Panc1 (cell line): ENCODE results near the gene KCNAB3. TPM values are rescaled to one million over a fixed set of nuclear protein-coding genes. Genes with fewer than 3 reads are reported as not detected.
A peak's percentile ranks its signal among the peaks of the same experiment; 100 is the strongest.

Experiments used
- ATAC-seq: fragments of 200-7000 bp; cut with Tn5 transposase; 2 replicates; pipeline ENCODE4 v1.9.1; 2020; ENCODE audit warnings: mild to moderate bottlenecking, moderate library complexity
- BruUV-seq: library from RNA; stranded (reverse); fragments of 400-500 nt; replicated peaks from 2 replicates; lab custom pipeline; 2021; lab: Mats Ljungman, UMichigan
- CTCF ChIA-PET: fragments of 300-600 bp; sonication (Branson Sonifier 250); formaldehyde crosslinking; loops from one replicate; lab custom pipeline; 2022; ENCODE audit warnings: antibody characterized with exemption; lab: Charles Lee
- POLR2A ChIA-PET: fragments of 300-600 bp; sonication (Branson Sonifier 250); formaldehyde crosslinking; loops from one replicate; lab custom pipeline; 2022; ENCODE audit warnings: antibody characterized with exemption; lab: Charles Lee
- DNase-seq: peaks from one replicate; pipeline ENCODE4 v3.0.0-alpha.2; 2010; ENCODE audit warnings: low read depth, low spot score
- H3K27ac ChIP-seq: 2 replicates; pipeline ENCODE4 v1.5.1; 2011; ENCODE audit warnings: mild to moderate bottlenecking, low read length, inconsistent platforms
- H3K27me3 ChIP-seq: fragments of 200-500 bp; sonication (Bioruptor generic); 2 replicates; pipeline ENCODE4 v1.6.0; 2014; ENCODE audit warnings: low read length, inconsistent platforms; ENCODE audit not compliant: control insufficient read depth, insufficient read depth
- H3K36me3 ChIP-seq: fragments of 200-500 bp; sonication (Bioruptor generic); 2 replicates; pipeline ENCODE4 v1.5.1; 2014; ENCODE audit warnings: inconsistent platforms, mild to moderate bottlenecking, low read length, moderate library complexity; ENCODE audit not compliant: control insufficient read depth, insufficient read depth
- H3K4me1 ChIP-seq: 2 replicates; pipeline ENCODE4 v1.5.1; 2011; ENCODE audit warnings: inconsistent platforms, mild to moderate bottlenecking, low read length, moderate library complexity; ENCODE audit not compliant: control insufficient read depth, insufficient read depth
- H3K4me3 ChIP-seq, 2 experiments: 2 replicates each; pipeline ENCODE4 v1.5.1; 2011 to 2012; ENCODE audit warnings: low read depth in 2 of 2, low read length in 2 of 2, mild to moderate bottlenecking in 2 of 2, inconsistent platforms in 1 of 2, moderate library complexity in 1 of 2
- H3K9me3 ChIP-seq: fragments of 200-500 bp; sonication (Bioruptor generic); 2 replicates; pipeline ENCODE4 v1.5.1; 2014; ENCODE audit warnings: low read depth, mild to moderate bottlenecking, inconsistent platforms, low read length, moderate library complexity; ENCODE audit not compliant: control insufficient read depth, insufficient read depth
- POLR2AphosphoS5 ChIP-seq: IDR thresholded peaks from 2 replicates; pipeline ENCODE4 v1.6.1; 2012; ENCODE audit warnings: mild to moderate bottlenecking, low read depth, low read length, moderate library complexity
- SIN3A ChIP-seq: IDR thresholded peaks from 2 replicates; pipeline ENCODE4 v1.6.1; 2012; ENCODE audit warnings: low read depth, mild to moderate bottlenecking, low read length, moderate library complexity, borderline replicate concordance; ENCODE audit not compliant: insufficient read depth
- TCF7L2 ChIP-seq: IDR thresholded peaks from 2 replicates; pipeline ENCODE4 v1.6.1; 2011; ENCODE audit warnings: mild to moderate bottlenecking, low read depth, low read length, inconsistent platforms
- in situ Hi-C: cut with HindIII; loops from 2 replicates; pipeline ENCODE4 v1.10.0; 2016; ENCODE audit warnings: low sequenced_read_pairs, low pct_unique_long_range_greater_than_20kb
- intact Hi-C: fragments of 100-400 bp; cut with micrococcal nuclease; formaldehyde crosslinking; loops from one replicate; pipeline ENCODE4 v1.10.0; 2022; ENCODE audit not compliant: unreplicated experiment
- total RNA-seq: library from RNA; stranded (reverse); gene quantifications from one replicate; pipeline ENCODE4 v1.2.1, GENCODE V29; 2021; ENCODE audit not compliant: unreplicated experiment
- TF ChIP-seq, protein P1 (sequence below): fragments of 450-650 bp; IDR thresholded peaks from 2 replicates; pipeline ENCODE4 v1.5.1; 2017; ENCODE audit warnings: mild to moderate bottlenecking
- TF ChIP-seq, protein P2 (sequence below), 2 experiments: IDR thresholded peaks; 2 replicates each; pipeline ENCODE4 v1.6.1; 2011 to 2012; ENCODE audit warnings: low read depth in 2 of 2, control low read depth in 1 of 2, low read length in 1 of 2, mild to moderate bottlenecking in 1 of 2, moderate library complexity in 1 of 2; ENCODE audit not compliant: insufficient read depth in 1 of 2

The KCNAB3 gene
- total RNA-seq, 1 experiment from 2014 or later, result 3.5 TPM

DNA sequence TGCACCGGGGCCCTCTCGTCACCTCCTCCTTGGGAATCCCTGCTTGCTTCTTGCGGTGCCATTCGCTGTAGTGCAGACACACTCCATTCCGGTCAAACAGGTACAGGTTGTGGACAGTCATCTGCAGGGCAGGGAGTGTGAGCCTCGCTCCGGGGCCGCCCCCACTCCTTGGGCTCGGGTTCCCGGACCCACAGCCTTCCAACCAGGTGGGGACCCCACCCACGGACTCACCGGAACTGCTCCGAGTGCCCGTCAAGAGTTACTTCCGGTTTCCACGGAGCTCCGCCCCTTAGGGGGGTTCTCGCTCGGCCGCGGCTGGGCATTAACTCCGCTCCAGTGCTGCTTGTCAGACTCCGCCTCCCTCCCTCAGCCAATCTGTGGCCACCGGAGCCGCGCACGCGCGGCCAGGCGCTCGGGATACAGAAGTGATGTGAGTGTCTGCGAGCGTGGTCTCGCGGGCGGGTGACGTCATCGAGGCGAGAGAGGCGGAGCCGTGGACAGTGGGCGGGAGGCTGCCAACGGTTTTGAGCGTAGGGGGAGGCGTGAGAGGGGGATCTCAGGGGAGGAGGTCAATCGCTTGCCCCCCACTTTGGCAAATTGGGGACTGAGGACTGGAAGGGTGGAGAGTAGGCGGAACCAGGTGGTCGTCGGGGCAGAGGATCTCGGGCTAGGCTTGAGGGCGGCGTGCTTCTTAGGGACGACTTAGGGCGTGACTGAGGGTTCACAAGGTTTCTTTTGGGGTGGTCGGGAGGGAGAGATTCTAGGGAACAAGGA, 2.2 kb upstream of the KCNAB3 start, which contains the start of the genes CNTROB and TRAPPC1:
Gene CNTROB (plus strand): TSS at position 498 of the 774 bp plus-strand sequence. CDS start 874 bp downstream, outside the sequence.
Gene TRAPPC1 (minus strand): TSS at position 238 of the 774 bp plus-strand sequence. CDS start 117 bp downstream, at position 121.
- H3K27me3 ChIP-seq, result no peaks in the 10 kb centered on the region
- H3K4me1 ChIP-seq, result peaks cover 6% of the 10 kb centered on the region
- peak within 1 kb of the TSS; percentile 98 for H3K27ac ChIP-seq
- no peaks in the 10 kb centered on the region for H3K9me3 ChIP-seq
- intact Hi-C loops, result loop anchor here (2.0 kb wide), 1 partner anchor 35 kb away; no protein-coding TSS in a partner anchor
- TF ChIP-seq TCF7L2 (no peak), POLR2AphosphoS5 (peak; percentile 76), SIN3A (0 out of 2 replicates have a peak, but pooled peaks have one; percentile 50)
- TF ChIP-seq, protein P1, sequence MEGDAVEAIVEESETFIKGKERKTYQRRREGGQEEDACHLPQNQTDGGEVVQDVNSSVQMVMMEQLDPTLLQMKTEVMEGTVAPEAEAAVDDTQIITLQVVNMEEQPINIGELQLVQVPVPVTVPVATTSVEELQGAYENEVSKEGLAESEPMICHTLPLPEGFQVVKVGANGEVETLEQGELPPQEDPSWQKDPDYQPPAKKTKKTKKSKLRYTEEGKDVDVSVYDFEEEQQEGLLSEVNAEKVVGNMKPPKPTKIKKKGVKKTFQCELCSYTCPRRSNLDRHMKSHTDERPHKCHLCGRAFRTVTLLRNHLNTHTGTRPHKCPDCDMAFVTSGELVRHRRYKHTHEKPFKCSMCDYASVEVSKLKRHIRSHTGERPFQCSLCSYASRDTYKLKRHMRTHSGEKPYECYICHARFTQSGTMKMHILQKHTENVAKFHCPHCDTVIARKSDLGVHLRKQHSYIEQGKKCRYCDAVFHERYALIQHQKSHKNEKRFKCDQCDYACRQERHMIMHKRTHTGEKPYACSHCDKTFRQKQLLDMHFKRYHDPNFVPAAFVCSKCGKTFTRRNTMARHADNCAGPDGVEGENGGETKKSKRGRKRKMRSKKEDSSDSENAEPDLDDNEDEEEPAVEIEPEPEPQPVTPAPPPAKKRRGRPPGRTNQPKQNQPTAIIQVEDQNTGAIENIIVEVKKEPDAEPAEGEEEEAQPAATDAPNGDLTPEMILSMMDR, result no peak
- TF ChIP-seq, protein P2, sequence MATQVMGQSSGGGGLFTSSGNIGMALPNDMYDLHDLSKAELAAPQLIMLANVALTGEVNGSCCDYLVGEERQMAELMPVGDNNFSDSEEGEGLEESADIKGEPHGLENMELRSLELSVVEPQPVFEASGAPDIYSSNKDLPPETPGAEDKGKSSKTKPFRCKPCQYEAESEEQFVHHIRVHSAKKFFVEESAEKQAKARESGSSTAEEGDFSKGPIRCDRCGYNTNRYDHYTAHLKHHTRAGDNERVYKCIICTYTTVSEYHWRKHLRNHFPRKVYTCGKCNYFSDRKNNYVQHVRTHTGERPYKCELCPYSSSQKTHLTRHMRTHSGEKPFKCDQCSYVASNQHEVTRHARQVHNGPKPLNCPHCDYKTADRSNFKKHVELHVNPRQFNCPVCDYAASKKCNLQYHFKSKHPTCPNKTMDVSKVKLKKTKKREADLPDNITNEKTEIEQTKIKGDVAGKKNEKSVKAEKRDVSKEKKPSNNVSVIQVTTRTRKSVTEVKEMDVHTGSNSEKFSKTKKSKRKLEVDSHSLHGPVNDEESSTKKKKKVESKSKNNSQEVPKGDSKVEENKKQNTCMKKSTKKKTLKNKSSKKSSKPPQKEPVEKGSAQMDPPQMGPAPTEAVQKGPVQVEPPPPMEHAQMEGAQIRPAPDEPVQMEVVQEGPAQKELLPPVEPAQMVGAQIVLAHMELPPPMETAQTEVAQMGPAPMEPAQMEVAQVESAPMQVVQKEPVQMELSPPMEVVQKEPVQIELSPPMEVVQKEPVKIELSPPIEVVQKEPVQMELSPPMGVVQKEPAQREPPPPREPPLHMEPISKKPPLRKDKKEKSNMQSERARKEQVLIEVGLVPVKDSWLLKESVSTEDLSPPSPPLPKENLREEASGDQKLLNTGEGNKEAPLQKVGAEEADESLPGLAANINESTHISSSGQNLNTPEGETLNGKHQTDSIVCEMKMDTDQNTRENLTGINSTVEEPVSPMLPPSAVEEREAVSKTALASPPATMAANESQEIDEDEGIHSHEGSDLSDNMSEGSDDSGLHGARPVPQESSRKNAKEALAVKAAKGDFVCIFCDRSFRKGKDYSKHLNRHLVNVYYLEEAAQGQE (IDR thresholded peaks at IDR 0.05; ENCODE audit: insufficient read depth in 1 of 2, low read depth in 2 of 2, low read length in 1 of 2), result no peak
- in situ Hi-C loops, result no loop called here
- ChIA-PET POLR2A (interaction anchor here (0.6 to 1.1 kb wide), 3 partner anchors 15 to 448 kb away, joined by 3 to 7 read pairs (median 3); partner anchors contain the start of gene POLR2A), CTCF (interaction anchor here (0.5 to 0.7 kb wide), 3 partner anchors 48 to 91 kb away, joined by 3 to 5 read pairs (median 3); no protein-coding TSS in a partner anchor)
- H3K4me3 ChIP-seq, result peak within 1 kb of the TSS; percentile 97 to 99
- ATAC-seq (peak; percentile 95), DNase-seq (peak; percentile 96)
- peaks cover 21% of the 10 kb centered on the region for H3K36me3 ChIP-seq
- BruUV-seq, result no TSS peak

DNA sequence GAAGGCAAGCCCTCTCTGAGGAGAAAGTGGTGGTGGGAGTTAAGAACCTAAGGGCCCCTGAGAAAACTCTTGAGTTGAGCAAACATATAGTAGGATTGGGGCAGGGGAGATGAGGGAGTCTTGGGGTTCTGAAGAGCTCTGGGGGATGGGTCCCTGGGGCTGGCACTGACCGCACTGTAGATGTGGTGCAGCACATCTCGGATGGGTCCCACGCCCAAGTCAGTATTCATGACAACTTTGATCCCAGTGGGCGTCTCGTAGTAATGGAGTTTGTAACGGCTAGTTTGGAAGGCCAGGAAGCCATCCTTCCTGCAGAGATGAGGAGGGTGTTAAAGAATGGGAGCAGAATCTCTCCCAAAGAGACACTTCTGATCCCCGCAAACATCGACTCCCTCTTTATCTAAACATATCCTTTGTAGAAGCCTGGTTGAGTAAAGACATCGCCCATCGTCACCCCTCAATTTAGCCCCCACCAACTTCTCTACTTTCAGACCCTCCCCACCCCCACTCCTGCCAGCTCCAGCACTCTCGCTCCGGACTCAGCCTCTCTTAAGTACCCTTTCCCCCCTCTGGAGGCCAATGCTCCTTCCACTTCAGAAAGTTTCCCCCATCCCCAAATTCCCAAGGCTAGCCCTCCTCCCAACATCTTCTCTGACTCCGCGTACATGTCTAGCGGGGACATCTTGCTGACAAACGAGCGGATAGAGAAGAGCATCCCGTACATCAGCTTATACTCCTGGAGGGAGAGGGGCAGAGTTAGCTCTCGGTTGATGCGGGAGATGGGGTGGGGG, 1.4 kb upstream of the KCNAB3 start:
- intact Hi-C loops, result no loop called here
- TSS peak; percentile 98 for BruUV-seq
- H3K27ac ChIP-seq, result peak overlapping the region; percentile 88
- DNase-seq (no peak), ATAC-seq (no peak)
- ChIA-PET CTCF (interaction anchor here (0.7 kb wide), 1 partner anchor 59 kb away, joined by 5 read pairs; no protein-coding TSS in a partner anchor), POLR2A (interaction anchor here (0.6 kb wide), 1 partner anchor 143 kb away, joined by 7 read pairs; no protein-coding TSS in a partner anchor)
- H3K36me3 ChIP-seq, result peaks cover 17% of the 10 kb centered on the region
- in situ Hi-C loops, result no loop called here
- H3K4me3 ChIP-seq, result peak overlapping the region; percentile 97 to 99
- no peaks in the 10 kb centered on the region for H3K9me3 ChIP-seq
- peaks cover 6% of the 10 kb centered on the region for H3K4me1 ChIP-seq
- no peaks in the 10 kb centered on the region for H3K27me3 ChIP-seq
- no peak for TF ChIP-seq POLR2AphosphoS5
- TF ChIP-seq TCF7L2, result no peak
- no peak for TF ChIP-seq SIN3A
- TF ChIP-seq, protein P2 (IDR thresholded peaks at IDR 0.05; ENCODE audit: insufficient read depth in 1 of 2, low read depth in 2 of 2, low read length in 1 of 2), result no peak
- TF ChIP-seq, protein P1, result no peak
